GM12865 (cell line): ENCODE measurements around the gene SAAL1.

Experiments used
- DNase-seq: peaks from one replicate; pipeline ENCODE4 v3.0.0; 2010; ENCODE audit warnings: low read depth
- H3K4me3 ChIP-seq: 2 replicates; pipeline ENCODE4 v1.5.1; 2011; ENCODE audit warnings: mild to moderate bottlenecking, low read depth, low read length, control low read depth
- TF ChIP-seq, protein P1 (sequence below): IDR thresholded peaks from 2 replicates; pipeline ENCODE4 v1.5.1; 2011; ENCODE audit warnings: low read length, control low read depth, low read depth, inconsistent platforms; ENCODE audit not compliant: insufficient read depth; ENCODE audit errors: missing control alignments

SAAL1 gene

DNA sequence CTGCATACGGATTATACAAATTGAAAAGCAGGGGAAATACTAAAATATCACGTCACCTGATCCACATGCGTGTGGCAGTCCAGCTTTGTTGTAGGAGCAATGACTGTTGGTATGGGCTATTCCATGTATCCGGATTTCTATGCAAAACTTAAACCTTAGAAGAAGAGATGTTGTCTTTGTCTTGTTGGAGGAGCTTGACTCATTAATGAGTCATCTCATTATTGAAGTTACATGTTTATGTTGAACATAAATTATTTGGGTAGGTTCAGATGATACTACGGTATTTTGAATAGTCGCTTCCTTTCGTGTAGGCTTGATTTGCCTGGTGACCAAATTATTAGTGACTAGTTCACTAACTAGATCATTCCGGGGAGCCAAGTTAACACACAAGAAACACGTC lies 806 bp upstream of the SAAL1 start:
- DNase-seq: no peak
- H3K4me3 ChIP-seq: no peak overlapping the region
- TF ChIP-seq, protein P1, sequence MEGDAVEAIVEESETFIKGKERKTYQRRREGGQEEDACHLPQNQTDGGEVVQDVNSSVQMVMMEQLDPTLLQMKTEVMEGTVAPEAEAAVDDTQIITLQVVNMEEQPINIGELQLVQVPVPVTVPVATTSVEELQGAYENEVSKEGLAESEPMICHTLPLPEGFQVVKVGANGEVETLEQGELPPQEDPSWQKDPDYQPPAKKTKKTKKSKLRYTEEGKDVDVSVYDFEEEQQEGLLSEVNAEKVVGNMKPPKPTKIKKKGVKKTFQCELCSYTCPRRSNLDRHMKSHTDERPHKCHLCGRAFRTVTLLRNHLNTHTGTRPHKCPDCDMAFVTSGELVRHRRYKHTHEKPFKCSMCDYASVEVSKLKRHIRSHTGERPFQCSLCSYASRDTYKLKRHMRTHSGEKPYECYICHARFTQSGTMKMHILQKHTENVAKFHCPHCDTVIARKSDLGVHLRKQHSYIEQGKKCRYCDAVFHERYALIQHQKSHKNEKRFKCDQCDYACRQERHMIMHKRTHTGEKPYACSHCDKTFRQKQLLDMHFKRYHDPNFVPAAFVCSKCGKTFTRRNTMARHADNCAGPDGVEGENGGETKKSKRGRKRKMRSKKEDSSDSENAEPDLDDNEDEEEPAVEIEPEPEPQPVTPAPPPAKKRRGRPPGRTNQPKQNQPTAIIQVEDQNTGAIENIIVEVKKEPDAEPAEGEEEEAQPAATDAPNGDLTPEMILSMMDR: no peak

DNA sequence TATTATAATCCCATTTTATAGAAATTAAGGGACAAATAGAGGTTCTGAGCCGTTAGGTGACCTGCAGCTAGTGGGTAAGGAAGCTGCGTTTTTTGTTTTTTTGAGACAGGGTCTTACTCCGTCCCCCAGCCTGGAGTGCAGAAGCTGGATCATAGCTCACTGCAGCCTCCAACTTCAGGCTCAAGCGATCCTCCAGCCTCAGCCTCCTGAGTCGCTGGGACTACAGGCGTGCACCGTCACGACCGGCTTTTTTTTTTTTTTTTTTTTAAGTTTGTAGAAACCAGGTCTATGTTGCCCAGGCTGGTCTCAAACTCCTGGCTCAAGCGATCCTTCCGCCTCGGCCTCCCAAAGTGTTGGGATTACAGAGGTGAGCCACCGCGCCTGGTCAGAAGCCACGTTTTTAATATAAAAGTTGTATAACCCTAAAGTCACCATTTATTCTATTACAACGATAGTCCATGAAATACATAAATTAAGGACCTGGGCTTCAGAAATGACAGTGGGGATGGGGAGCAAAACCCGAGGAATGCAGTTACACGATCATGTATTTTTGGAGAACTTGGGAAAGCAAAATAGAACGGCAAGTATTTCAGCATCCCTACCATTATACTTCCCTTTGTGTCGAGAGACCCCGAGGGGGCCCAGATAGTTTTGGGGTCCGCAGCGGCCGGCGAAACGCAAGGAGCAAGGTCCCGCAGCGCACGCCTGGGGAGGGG lies 638 bp downstream of the SAAL1 start:
- TF ChIP-seq, protein P1: no peak
- DNase-seq: peak; percentile 6
- peak overlapping the region; percentile 94 for H3K4me3 ChIP-seq

DNA sequence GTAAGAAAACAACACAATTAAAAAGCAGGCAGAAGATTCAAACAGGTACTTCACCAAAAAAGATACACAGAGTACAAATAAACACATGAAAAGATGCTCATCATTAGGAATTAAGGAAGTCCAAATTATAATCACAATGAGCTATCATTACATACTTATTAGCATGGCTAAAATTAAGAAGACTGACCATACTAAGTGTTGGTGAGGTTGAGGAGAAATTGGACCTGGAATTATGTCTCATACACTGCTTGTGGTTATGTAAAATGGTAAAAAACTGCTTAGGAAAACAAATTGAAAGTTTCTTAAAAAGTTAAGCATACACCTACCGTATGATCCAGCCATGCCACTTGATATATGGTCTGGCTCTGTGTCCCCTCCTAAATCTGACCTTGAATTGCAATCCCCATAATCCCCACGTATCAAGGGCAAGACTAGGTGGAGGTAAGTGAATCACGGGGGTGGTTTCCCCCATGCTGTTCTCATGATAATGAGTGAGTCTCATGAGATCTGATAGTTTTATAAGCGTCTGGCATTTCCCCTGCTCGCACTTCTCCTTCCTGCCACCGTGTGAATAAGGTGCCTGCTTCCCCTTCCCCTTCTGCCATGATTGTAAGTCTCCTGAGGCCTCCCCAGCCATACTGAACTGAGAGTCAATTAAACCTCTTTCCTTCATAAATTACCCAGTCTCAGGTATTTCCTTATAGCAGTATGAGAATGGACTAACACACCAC lies 4.8 kb downstream of the SAAL1 start:
- H3K4me3 ChIP-seq: no peak overlapping the region
- DNase-seq: peak; percentile 16
- TF ChIP-seq, protein P1: no peak

DNA sequence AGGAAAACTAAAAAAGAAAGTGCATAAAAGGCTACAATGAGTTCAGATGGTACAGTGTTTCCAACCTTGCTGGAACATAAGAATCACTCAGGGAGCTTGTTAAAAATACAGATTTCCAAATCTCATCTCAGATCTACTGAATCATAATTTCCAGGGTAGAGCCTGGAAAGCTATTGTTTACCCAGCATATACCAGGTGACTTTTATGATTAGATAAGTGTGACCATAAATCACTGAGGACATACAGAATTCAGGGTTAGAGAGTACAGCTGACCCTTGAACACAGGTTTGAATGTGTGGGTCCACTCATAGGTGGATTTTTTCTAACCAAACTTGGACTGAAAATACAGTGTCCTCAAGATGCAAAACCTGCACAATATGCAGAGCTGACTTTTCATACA lies 11.9 kb downstream of the SAAL1 start:
- no peak for DNase-seq

DNA sequence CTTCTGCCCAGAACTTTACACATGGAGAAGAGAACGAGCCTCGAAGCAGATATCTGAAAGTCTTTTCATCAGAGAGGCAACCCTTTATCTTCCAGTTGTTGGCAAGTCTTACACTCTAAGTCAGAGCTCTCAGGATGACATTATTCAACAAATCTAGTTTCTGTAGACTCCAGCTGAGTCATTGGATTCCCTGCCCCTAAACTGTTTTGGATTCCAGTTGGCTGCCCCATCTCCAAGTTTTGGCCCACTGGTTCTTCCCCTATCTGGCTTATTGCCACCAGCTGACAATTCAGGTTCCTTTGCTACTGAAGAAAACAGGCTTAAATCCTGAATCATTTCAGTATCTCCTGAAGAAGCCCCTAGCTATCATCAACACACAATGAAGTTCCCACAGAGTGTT lies 14.2 kb downstream of the SAAL1 start:
- no peak for DNase-seq
- TF ChIP-seq, protein P1: no peak
- H3K4me3 ChIP-seq: no peak overlapping the region

More for the DNA sequence above, 11.9 kb downstream of the SAAL1 start:
- TF ChIP-seq, protein P1: no peak
- no peak overlapping the region for H3K4me3 ChIP-seq

DNA sequence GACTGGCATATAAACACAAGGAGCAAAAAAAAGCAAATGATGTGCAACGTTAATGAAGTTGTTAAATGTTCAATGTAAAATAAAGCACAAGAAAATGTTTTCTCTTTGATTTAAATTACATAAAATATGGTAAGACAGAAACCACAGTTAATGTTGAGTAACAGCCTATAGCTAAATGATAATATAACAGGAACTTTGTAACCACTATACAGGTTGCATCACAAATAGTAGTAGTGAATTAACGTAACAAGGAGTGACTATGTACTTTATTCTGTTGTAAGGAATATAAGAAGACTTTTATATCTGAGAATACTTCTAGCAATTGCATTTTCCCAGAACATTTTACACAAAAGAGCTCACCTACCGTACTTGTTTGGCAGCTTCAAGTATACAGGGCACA lies 16.9 kb downstream of the SAAL1 start:
- DNase-seq: no peak
- TF ChIP-seq, protein P1: no peak
- H3K4me3 ChIP-seq: no peak overlapping the region
